Fibroblast of lung (primary cell): ENCODE results near the gene GNPAT.

Source experiments
- EZH2 ChIP-seq: IDR thresholded peaks from 2 replicates; pipeline ENCODE4 v1.5.1; 2012; ENCODE audit warnings: low read length, control low read depth, mild to moderate bottlenecking; ENCODE audit errors: missing control alignments
- TF ChIP-seq, protein P1 (sequence below), 2 donors: IDR thresholded peaks in 1 of 2; conservative IDR thresholded peaks in 1 of 2; 1 replicate in 1 of 2; 2 replicates in 1 of 2; pipeline ENCODE4 v1.5.1; 2011 to 2012; ENCODE audit warnings: low read length in 2 of 2, control low read depth in 1 of 2, inconsistent platforms in 1 of 2, low read depth in 1 of 2, mild to moderate bottlenecking in 1 of 2

DNA sequence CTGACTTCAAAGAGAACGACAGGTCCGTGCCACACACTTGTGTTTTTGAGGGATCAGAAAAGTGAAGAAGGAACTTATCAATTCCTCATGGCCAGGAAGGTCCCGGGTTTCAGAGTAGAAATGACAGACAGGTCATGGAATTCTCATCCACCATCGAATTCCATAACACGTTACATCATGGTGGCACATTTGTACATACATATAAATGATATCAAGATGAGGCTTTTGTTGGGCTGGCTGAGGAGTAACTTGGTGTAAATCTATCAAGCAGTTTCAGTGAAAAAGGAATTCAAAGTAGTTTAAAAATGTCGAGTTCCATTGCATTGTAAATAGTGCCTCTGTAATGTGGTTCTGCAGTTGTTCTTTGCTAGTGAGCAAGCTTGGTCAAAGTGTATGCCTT lies 22.9 kb upstream of the GNPAT start:
- TF ChIP-seq, protein P1, sequence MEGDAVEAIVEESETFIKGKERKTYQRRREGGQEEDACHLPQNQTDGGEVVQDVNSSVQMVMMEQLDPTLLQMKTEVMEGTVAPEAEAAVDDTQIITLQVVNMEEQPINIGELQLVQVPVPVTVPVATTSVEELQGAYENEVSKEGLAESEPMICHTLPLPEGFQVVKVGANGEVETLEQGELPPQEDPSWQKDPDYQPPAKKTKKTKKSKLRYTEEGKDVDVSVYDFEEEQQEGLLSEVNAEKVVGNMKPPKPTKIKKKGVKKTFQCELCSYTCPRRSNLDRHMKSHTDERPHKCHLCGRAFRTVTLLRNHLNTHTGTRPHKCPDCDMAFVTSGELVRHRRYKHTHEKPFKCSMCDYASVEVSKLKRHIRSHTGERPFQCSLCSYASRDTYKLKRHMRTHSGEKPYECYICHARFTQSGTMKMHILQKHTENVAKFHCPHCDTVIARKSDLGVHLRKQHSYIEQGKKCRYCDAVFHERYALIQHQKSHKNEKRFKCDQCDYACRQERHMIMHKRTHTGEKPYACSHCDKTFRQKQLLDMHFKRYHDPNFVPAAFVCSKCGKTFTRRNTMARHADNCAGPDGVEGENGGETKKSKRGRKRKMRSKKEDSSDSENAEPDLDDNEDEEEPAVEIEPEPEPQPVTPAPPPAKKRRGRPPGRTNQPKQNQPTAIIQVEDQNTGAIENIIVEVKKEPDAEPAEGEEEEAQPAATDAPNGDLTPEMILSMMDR (conservative IDR thresholded peaks at IDR 0.05 in 1 of 2, IDR thresholded peaks at IDR 0.05 in 1 of 2; ENCODE audit: low read depth in 1 of 2, low read length in 2 of 2): no peak
- no peak for TF ChIP-seq EZH2
